Neural crest cell (in vitro differentiated cells): ENCODE results near the gene IFT22. TPM values are rescaled to one million over a fixed set of nuclear protein-coding genes. Genes with fewer than 3 reads are reported as not detected.
A peak's percentile ranks its signal among the peaks of the same experiment; 100 is the strongest.
"Not testable (repeated sequence)": the region's sequence is repeated elsewhere in the genome, so short reads cannot be mapped to it uniquely, and the experiment has no call there.

Source experiments
- DNase-seq: peaks from one replicate; pipeline ENCODE4 v3.0.0; 2021; ENCODE audit warnings: low read depth, mixed read lengths, low spot score
- H3K27ac Mint-ChIP-seq: one replicate; pipeline ENCODE4 v1.8.0; 2021; ENCODE audit warnings: mild to moderate bottlenecking, mixed read lengths; ENCODE audit not compliant: unreplicated experiment
- H3K27me3 Mint-ChIP-seq: 2 replicates; pipeline ENCODE4 v1.8.0; 2021; ENCODE audit warnings: low read depth, mild to moderate bottlenecking, mixed read lengths
- H3K36me3 Mint-ChIP-seq: 2 replicates; pipeline ENCODE4 v1.8.0; 2021; ENCODE audit warnings: low read depth, mild to moderate bottlenecking, mixed read lengths
- H3K4me1 Mint-ChIP-seq: 2 replicates; pipeline ENCODE4 v1.8.0; 2021; ENCODE audit warnings: mixed read lengths
- H3K4me3 Mint-ChIP-seq: one replicate; pipeline ENCODE4 v1.8.0; 2021; ENCODE audit warnings: mild to moderate bottlenecking, mixed read lengths
- H3K9me3 Mint-ChIP-seq: 2 replicates; pipeline ENCODE4 v1.8.0; 2021; ENCODE audit warnings: mixed read lengths
- total RNA-seq: library from RNA; stranded (reverse); gene quantifications from 2 replicates; pipeline ENCODE4 v1.2.1, GENCODE V29; 2021
- TF ChIP-seq, protein P1 (sequence below): fragments of 200-600 bp; sonication (generic); conservative IDR thresholded peaks from 2 replicates; pipeline ENCODE4 v1.5.0; 2021; ENCODE audit warnings: antibody characterized with exemption, mild to moderate bottlenecking

The IFT22 gene
- total RNA-seq, 1 donor from 2014 or later: 48.0 TPM

DNA sequence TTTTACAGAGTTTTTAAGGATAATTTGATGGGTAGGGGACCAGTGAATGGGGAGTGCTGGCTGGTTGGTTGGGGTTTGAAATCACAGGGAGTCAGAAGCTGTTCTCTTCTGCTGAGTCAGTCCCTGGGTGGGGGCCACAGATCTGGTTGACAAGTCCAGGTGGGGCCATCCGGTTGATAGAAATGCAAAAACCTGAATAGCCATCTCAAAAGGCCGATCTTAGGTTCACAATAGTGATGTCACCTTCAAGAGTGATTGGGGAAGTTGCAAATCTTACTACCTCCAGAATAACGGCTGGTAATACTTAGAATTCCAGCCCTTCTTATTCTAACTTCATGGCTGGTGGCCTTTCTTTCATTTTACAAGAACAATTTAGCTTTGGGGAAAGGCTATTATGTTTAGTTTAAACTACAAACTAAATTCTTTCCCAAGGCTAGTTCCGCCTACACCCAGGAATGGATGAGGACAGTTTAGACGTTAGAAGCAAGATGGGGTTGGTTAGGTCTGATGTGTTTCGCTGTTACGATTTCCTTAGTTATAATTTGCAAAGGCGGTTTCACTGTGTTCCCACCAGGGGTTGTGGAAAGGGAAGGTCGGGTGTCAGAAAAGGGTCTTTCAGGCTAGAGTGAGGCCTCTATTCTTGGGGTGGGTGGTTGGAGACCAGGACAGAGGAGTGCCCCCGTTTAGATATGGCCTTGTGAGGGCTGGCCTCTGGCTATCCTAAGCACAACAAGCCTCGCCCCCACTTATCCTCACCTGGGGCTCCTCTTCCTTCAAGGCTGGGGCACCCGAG, 27.4 kb downstream of the IFT22 start:
- no peak for DNase-seq
- H3K36me3 Mint-ChIP-seq: no peaks in the 10 kb centered on the region
- no peak overlapping the region for H3K27ac Mint-ChIP-seq
- no peaks in the 10 kb centered on the region for H3K9me3 Mint-ChIP-seq
- H3K4me3 Mint-ChIP-seq: no peak overlapping the region
- TF ChIP-seq, protein P1, sequence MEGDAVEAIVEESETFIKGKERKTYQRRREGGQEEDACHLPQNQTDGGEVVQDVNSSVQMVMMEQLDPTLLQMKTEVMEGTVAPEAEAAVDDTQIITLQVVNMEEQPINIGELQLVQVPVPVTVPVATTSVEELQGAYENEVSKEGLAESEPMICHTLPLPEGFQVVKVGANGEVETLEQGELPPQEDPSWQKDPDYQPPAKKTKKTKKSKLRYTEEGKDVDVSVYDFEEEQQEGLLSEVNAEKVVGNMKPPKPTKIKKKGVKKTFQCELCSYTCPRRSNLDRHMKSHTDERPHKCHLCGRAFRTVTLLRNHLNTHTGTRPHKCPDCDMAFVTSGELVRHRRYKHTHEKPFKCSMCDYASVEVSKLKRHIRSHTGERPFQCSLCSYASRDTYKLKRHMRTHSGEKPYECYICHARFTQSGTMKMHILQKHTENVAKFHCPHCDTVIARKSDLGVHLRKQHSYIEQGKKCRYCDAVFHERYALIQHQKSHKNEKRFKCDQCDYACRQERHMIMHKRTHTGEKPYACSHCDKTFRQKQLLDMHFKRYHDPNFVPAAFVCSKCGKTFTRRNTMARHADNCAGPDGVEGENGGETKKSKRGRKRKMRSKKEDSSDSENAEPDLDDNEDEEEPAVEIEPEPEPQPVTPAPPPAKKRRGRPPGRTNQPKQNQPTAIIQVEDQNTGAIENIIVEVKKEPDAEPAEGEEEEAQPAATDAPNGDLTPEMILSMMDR: no peak
- peaks cover 3% of the 10 kb centered on the region for H3K4me1 Mint-ChIP-seq
- peaks cover 73% of the 10 kb centered on the region for H3K27me3 Mint-ChIP-seq

DNA sequence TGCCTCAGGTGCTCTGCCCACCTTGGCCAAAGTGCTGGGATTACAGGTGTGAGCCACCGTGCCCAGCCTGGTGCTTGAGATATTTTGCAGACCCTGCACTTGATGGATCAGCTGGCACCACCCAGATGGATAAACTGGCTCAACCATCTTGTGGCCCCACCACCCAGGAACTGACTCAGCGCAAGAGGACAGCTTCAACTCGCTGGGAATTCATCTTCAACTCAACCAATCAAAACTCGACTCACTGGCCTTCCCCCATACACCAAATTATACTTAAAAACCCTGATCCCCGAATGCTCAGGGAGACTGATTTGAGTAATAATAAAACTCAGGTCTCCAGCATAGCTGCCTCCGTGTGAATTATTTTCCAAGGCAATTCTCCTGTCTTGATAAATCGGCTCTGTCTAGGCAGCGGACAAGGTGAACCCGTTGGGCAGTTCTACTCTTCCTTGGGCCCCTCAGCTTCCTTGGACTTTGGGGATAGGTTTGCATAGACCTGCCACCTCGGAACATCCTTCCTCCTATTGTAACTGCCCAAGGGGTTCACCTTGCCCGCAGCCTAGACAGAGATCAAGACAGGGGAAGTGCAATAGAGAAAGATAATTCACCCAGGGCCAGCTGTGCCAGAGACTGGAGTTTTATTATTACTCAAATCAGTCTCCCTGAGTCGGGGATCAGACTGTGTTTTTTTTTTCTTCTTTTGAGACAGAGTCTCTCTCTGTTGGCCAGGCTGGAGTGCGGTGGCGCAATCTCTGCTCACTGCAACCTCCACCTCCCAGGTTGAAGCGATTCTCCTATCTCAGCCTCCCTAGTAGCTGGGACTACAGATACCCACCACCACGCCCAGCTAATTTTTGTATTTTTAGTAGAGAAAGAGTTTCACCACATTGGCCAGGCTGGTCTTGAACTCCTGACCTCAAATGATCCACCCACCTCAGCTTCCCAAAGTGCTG, 28.3 kb downstream of the IFT22 start:
- not testable (repeated sequence) for H3K4me1 Mint-ChIP-seq, H3K9me3 Mint-ChIP-seq, H3K4me3 Mint-ChIP-seq, H3K36me3 Mint-ChIP-seq, H3K27ac Mint-ChIP-seq, DNase-seq
- H3K27me3 Mint-ChIP-seq: peaks cover 72% of the 10 kb centered on the region

DNA sequence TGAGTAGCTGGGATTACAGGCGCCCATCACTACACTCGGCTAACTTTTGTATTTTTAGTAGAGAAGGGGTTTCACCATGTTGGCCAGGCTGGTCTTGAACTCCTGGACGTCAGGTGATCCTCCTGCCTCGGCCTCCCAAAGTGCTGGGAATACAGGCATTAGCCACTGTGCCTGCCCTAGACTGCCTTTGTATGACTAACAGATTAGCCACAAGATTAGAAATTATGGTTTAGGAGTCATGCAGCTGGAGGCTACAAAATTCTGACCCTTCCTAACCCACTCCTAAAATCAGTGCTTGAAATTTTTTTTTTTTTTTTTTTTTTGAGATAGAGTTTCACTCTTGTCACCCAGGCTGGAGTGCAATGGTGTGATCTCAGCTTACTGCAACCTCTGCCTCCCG, 29.0 kb downstream of the IFT22 start:
- H3K4me1 Mint-ChIP-seq, H3K4me3 Mint-ChIP-seq, H3K36me3 Mint-ChIP-seq, DNase-seq, H3K9me3 Mint-ChIP-seq, H3K27ac Mint-ChIP-seq: not testable (repeated sequence)
- peaks cover 73% of the 10 kb centered on the region for H3K27me3 Mint-ChIP-seq

DNA sequence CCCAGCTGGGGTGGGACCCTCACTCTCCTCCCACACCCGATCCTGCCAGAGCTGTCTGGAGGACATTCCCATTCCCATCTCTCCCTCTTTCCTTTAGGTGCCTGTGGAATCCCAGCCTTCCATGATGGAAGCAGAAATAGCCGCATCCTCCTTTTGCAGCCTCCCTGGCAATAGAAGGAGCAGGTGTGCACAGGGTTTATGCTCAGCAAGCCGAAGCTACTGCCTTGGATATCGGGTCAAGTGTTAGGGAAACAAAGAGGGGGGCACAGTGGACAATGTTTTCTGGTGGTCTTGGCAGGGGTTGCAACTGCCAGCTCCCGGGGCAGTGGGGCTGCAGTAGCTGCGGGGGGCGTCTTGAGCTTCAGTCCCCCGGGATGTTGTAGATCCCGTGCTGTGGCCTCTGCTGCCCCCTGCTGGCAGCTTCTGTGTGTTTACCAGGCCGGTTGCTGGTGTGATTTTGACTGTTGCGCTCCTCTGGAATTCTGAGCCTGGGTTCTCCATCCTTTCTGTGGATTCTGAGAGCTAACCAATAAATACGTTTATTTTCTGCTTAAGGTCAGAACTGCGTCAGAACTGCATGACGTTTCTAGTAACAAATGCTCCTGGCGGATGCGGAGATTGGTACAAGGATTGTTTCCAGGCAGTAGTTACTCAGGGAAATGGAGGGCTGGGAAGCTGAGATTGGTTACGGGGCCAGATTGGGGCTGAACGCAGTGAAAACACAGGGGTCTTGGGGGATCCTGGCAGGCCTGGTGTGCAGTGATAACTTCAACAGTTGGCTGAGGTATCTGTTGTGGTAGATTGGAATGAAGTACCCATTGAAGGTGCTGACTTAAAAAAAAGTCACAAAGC, 31.2 kb downstream of the IFT22 start:
- H3K36me3 Mint-ChIP-seq, H3K4me1 Mint-ChIP-seq, H3K27ac Mint-ChIP-seq, H3K4me3 Mint-ChIP-seq, H3K9me3 Mint-ChIP-seq: not testable (repeated sequence)
- TF ChIP-seq, protein P1: peak; percentile 79
- peak; percentile 76 for DNase-seq
- H3K27me3 Mint-ChIP-seq: peaks cover 68% of the 10 kb centered on the region

DNA sequence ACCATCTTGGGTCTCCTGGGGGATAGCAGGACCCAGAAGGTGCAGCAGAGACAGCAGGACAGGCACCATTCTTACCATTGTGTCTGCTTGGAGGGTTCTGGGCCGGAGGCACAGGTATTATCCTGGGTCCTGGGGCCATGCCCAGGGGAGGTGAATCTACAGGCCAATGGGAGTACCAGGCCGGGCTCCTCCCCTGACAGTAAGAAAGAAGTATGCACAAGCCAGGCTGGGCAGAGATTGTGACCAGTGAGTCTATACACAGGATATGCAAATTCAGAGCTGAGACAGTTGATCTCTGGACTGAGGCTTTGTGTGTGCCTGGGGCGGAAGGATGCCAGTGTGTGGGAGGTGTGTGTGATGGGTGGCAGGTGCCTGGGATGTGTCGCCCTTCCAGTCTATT, 31.9 kb downstream of the IFT22 start:
- not testable (repeated sequence) for H3K36me3 Mint-ChIP-seq, H3K4me1 Mint-ChIP-seq, H3K4me3 Mint-ChIP-seq, DNase-seq, H3K9me3 Mint-ChIP-seq
- Mint-ChIP-seq H3K27me3 (peaks cover 61% of the 10 kb centered on the region), H3K27ac (peak overlapping the region; percentile 43)

DNA sequence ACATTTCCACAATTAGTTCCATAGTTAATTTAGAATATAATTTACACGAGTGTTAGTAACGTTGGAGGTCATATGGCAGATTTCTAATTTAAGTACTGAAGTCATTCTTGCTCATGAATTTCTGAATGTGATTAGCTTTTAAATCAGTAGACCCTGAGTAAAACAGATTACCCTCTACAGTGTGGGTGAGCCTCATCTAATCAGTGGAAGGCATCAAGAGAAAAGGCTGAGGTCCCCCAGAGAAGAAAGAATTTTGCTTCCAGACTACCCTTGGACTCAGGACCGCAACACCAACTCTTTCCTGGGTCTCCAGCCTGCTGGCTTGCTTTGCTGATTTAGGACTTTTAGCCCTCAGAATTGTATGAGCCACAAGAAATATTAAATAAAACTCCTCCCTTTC, 33.2 kb downstream of the IFT22 start:
- no peak for DNase-seq
- TF ChIP-seq, protein P1: no peak
- H3K9me3 Mint-ChIP-seq: no peaks in the 10 kb centered on the region
- H3K4me1 Mint-ChIP-seq: peaks cover 3% of the 10 kb centered on the region
- no peaks in the 10 kb centered on the region for H3K36me3 Mint-ChIP-seq
- peaks cover 48% of the 10 kb centered on the region for H3K27me3 Mint-ChIP-seq
- H3K4me3 Mint-ChIP-seq: no peak overlapping the region
- H3K27ac Mint-ChIP-seq: no peak overlapping the region
